HG02571 (cell line): Measurements from ENCODE around the gene TRIO.
A peak's percentile ranks its signal among the peaks of the same experiment; 100 is the strongest.

Experiments
- ATAC-seq: cut with Tn5 transposase; IDR thresholded peaks from one replicate; pipeline ENCODE4 v1.9.1; 2021; ENCODE audit warnings: mild to moderate bottlenecking, moderate library complexity; ENCODE audit not compliant: unreplicated experiment

The TRIO gene

DNA sequence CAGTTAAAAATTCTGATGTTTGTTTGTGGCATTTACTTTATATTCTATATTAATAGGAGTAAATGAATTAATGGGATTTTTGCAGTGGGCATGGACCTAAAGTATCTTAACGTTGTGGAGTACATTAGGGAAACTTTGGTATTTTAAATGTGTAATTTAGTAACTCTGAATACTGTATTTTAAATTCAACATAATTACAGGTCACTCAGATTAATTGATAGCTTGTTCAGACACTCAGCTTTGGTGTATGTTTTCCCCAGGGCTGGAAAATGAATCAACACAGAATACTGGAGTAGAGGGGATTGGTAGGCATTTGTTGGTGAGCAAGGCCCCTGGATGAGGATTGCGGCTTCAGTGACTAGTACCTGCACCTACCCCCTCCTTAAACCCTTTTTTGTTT, 117.5 kb downstream of the TRIO start:
- no peak for ATAC-seq

DNA sequence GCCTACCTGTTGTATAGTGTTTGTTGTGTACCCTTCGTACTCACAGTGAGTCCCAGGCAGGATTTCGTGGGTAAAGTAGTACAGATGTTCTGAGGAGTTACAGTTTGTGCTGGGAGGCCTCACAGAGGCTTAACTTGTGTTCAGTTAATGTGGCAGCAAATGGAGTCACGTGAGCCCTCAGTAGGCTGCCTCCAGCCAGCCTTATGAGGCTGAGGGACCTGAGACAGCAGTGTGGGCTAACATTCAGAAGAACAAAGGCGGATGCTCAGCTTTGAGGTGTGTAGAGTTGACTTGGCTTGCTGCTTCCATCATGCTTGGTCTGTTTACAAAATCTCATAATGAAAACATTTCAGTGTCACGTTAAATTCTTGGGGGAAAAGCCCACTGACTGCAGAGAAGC, 118.1 kb downstream of the TRIO start:
- no peak for ATAC-seq

DNA sequence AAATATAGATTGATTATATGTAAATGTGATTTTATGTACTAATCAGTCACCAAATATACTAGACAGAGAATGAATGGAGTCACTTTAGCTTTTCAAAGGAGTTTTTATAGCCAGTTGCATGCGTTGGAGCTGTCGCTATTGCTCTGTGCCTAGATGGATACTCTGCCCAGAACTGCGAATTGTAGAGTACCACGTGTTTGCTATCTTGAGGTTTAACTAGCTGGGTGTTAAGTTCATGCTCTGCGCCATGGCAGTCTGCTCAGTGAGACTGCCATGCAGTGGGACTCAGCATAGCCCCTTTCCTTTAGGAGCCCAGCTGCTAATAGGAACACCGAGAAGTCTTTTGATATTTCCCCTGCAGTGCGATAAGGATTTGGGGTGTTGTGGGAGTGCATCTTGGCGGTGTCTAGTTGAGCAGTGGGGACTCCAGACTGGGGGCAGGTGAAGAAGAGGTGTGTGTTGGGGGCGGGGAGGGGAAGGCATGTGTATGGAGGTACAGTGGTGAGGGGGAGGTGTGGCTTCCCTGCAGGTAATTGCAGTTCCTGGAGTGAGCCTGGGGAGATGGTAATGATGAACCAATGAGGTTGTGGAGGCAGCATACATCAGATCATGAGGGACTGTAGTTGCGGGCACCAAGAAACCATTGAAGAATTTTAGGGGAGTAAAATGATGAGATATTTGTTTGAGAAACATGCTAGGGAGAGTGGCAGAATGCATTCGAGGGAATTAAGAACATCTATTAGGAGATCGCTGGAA, 118.9 kb downstream of the TRIO start:
- ATAC-seq, result no peak

DNA sequence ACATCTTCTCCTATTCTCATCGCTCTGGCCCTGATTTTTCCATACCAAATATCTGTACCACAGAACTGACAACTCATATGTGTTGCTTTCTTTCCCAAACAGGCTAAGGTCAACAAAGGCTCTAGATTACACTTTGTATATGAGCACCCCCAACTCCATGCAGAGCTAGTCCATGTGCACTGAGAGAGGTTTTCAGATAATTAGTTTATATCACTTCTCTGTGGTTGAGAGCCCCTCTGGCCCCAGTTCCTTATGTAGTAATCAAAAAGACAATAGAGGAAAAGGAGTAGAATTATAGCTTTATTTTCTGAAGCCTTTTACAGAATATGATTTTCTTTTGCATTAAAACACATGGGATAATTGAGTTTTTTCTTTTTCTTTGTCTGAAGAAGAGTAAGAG, 120.0 kb downstream of the TRIO start:
- ATAC-seq, result no peak

DNA sequence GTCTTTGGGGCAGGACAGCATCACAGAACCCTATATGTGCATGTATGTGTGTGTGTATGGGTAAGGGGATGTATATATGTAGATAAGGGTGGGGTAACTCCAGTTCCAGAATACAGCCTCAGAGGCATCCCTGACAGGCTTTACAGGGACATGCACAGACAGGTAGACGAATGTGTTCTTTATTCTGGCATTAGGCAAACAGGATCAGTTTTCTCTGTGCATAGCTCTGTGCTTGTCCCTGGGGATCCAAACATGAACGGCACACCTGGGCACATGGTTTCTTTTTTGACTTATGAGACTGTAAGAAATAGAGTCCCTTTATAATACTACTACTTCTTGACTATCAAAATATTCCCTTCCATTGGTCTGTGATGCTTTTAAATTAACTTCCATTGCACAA, 120.6 kb downstream of the TRIO start:
- no peak for ATAC-seq

DNA sequence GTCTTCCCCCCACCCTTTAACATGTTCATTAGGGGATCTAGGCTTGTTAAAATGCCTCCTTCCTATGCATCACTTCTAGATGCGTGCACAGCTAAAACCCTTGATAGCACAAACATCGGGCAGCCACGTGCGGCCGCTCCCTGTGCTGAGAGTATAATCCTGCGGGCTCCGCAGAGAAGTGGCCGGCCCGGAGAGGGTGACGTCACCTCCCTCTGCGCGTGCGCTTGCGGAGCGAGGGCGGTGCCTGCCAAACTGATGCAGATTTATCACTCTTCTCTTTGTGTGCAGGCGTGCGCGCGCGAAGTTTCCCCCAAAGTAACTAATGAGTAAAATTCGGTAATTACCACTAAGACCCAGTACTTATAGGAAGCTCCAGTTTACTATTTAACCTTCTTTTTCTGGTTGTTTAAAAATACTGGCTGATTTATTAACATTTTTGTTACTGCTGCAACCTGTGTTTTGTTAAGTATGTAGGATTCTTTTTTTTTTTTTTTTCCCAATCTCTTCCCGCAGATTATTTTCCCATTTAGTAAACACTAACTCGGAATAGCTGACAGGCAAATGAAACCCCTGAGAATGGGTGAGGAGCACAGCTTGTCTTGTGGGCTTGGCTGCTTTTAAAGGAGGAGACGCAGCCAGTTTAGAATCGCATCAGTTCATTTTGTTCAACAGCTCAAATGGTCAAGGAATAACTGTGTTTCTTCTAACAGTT, 121.6 kb downstream of the TRIO start:
- peak; percentile 86 for ATAC-seq

DNA sequence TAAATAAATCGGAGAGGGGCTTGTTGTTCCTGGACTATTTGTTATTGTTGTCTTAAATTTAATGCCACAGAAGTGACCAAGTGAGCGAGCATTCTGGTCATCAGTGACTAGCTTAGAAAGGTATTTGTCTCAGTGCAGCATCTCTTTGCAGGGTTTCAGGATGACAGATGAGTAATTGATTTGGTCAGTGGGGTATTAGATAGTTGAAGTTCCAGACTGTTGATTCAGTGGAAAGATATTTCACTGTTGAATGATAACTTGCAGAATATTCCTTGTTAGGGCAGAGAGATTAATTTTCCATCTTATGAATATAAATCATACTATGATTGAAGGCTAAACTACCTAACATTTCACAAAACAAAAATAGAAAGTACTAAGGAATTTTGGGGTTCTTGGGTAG, 122.4 kb downstream of the TRIO start:
- ATAC-seq, result no peak

DNA sequence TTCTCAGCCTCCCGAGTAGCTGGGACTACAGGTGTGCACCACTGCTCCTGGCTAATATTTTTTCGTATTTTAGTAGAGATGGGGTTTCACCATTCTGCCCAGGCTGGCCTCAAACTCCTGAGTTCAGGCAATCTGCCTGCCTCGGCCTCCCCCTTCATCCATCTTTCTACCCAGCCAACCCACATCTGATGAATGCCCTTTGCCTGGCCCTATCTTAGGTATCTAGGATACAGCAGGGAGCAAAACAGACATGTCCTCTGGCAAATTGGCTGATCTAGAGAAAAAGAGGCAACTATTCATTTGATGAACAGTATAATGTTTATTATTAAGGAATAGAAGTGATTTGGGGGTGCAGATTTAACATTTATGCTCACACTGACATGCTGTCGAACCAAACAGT, 123.0 kb downstream of the TRIO start:
- ATAC-seq, result no peak

DNA sequence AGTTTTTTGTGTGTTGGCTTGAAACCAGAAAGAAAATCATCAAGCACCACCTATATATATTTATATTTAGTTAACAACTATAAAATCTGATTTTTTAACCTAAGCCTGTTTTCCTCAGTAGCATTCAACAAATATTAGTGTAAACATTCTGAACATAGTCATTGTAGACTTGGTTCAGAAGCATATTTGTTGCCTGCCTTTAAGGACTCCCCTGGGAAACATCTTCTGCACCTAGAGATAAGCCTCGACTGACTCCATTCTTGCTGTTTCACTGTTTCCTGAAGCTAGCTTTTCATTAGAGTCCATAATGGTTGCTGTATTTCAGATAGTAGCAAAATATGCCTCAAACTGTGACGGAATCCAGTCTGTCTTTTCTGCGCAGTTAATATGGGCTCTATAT, 123.5 kb downstream of the TRIO start:
- ATAC-seq, result no peak

DNA sequence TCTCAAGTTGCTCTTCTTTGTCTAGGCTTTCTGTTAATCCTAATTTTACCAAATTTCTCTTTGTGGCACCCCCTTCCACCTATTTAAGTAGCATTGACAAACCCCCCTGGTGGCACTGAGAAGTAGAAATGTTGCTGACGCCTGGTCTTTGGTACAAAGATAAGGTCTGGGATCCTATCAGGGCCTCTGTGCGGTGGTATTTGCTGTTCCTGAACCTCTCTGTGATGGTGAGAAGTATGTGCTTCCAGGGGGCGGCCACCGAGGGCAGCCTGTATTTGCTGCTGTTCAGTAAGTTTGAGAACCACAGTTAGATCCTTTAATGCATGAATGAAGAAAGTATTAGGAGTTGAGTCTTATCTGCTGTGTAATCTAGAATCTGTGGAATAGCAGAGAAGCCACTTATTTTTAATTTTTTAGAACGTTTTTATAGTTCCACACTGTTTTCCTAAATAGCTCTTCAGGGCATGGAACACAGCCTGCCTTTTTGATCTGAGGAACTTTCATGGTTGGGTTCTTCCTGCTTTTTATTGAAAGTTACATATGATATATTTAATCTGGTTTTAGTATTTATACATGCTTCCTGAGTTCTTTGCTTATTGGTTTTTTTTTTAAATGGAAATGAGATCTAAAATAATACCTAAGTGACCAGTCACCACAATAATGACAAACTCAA, 124.2 kb downstream of the TRIO start:
- ATAC-seq, result no peak

DNA sequence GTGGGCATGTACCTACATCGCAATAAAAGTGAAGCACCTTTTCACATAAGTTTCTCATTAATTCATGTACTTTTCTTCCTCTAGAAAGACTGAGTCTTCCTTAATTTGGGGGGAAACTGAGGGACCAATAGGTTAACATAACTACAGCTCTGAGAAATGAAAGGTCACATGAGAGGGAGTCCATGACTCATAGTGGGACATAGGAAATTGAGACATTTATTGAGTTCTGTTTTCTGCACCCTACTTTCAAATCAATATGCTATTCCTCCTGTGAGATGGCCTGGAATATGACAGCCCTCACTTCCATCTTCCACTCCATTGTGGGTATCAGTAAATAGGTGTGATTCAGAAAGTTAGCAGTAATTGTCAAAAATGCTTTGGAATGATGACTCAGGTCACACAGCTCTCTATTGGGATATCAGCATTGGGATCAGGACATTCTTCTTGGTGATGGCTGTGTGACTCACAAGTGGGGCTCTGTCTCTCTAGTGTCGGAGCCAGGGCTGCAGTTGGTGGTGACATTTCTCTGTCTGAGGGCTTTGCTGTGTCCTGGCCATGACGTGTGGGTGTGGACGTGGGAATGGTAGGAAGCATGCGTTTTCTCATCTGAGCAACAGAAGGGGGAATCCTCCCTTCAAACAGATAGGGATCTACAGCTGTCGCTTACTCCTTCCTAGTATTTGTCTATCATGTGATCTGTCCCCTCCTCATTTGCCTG, 125.0 kb downstream of the TRIO start:
- ATAC-seq, result no peak

DNA sequence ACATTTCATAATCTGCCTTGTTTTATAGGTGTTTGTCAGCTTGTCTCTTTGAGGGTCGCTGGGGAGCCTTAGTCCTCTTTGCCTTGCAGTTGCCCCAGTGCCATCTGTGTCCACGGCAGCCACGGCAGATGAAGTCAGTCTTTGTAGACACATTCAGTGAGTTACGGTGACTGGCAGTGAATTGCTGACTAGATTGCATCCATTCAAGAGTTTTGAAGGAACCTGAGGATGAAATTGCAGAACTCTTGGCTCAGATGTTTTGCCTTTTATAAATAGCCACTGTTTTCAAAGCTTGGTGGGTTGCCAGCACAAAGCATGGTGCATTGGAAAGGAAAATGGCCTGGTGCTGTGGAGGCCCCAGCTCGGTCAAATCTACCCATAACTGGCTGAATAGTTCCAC, 125.6 kb downstream of the TRIO start:
- ATAC-seq, result no peak

DNA sequence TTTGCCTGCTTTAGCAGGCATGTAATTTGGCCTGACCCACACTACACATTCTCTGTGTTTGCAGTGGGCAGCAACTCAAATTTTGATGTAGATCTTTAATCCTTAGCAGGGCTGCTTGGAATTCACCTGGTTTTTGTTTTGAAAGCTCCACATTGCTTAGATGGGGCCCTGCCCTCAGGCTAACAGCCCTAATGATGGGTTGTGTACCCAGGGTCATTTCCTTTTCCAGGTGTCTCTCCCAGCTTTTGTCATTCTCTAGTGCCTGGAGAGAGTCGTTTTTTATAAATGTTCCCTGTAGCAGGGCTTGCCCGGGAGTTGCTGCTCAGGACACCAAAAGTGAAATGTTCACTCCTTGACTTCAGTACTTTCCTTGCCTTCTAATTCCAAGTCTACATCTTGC, 126.3 kb downstream of the TRIO start:
- ATAC-seq, result no peak

DNA sequence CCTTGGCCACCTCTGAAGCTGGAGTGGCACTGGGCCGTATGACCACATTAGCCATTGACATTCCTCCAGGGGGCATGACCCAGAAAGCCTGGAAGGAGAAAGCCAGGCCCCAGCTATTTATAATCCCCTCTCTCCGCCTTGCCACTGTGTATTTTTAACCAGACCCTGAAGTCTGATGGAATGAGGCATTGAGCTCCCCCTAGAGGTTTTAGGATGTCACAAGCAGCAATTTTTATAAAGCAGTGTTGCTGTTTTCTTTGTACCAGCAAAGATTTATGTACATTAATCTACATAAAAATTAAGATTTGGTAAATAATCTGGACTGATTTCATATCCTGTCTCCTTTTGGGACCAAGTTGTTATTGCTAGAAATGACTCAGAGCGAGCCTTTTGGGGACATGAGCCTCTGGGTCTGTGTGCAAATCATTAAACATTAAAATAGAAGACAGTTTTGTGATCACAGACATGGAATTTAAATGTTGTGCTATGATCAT, 127.1 kb downstream of the TRIO start:
- no peak for ATAC-seq

DNA sequence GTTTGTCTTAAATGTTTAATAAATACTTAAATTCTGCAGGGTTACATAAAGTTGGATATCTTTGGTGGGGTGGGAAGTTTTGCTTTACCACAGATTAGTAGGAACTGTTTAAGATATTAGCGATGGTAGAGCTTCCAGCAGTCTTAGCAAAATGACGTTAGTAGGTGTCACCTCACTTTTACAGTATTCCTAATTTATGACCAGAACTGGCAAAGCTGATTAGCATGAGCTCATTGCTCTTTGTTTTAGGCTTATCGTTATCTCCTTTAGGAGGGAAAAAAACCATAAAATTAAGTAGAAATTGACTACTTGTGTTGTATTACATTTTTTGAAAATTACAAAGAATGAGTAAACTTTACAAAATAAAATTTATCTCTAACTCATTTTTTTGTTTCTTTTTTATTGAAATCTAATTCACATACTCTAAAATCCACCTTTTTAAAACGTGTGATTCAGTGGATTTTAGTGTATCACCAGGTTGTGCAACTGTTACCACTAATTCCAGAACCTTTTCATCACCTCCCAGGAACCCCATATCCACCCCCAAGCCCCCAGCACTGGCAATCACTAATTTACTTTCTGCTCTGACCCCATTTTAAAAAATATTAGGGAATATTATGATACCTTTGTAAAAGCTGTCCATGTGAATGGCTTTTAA, 129.5 kb downstream of the TRIO start:
- no peak for ATAC-seq

DNA sequence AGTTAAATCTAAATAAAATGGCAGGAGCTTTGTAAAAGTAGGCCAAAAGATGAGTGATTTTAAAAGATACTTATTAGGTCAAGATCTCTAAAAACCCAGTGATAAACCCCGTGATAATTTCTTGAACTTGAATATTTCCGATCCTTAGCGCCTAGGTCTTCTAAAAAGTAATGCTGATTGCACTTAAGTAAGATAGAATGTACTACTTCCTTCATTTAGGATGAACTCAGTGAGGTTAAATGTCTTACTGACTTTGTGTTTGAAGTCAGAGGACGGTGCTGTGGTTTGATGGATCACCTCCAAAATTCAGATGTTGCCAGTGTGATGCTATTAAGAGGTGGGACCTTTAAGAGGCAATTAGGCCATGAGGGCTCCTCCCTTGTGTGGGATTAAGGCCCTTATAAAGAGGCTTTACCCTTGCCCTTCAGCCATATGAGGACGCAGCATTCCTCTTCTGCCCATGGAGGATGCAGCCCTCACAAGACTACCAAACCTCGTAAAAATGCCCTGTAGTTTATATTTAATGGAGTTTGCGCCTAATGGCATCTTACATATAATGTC, 130.1 kb downstream of the TRIO start:
- ATAC-seq, result no peak

DNA sequence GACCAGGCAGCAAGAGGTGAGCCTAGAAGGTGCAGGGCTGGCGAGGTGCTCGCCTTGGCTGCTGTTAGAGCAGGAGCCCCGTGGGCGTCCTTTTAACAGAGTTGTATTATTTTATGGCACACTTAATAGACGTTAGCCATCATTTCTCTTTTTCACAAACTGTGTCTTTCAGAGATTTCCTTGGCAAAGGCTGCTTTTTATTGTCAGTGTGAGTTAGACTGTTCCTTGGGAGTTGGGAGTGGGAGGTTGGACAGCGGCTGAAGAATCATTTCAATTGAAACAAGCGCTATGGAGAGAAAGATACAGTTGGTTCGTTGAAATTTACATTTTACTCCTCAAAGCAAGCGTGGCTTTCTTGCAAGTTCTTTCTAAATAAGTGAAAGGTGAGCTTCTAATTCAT, 133.2 kb downstream of the TRIO start:
- no peak for ATAC-seq

DNA sequence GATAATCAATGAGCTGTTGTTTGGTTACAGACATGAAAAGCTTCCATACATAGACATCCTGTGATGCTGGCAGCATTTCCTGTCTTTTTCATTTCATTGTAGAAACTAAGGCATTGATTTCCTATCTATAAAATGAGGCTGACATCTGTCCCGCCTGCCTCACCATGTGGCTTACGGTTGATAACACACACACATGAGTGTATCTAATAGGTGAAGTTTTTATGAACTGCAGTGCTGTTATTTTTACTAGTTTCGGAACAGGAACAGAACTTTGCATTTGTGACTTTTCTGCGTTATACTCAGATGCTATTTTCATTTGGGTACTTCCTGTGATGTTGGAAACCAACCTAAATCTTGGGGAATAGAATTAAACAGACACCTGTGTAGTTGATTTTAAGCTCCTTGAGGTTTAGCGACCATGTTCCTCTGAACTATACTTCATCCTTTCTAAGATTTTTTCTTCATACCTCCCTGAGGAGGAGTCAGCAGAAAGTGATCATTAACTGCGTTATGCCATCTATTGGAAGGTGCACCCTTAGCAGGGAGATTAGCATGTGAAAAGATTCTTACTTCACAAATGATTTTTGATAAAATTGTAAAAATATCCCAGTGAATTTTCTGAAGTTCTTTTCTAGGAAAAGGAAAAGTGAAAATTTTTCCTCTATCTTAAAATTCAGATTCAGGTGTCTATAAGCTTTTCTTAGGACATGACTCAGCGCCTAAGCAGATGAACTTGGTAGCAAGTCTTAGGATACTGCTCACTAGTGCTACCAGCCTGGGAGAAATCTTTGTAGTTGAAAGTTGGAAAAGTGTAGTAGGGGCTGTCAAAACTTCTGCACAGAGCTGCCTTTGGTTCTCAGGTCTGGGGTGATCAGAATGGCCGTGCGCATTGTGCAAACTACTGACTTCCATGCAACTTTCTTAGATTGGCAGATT, 134.5 kb downstream of the TRIO start:
- peak; percentile 40 for ATAC-seq

DNA sequence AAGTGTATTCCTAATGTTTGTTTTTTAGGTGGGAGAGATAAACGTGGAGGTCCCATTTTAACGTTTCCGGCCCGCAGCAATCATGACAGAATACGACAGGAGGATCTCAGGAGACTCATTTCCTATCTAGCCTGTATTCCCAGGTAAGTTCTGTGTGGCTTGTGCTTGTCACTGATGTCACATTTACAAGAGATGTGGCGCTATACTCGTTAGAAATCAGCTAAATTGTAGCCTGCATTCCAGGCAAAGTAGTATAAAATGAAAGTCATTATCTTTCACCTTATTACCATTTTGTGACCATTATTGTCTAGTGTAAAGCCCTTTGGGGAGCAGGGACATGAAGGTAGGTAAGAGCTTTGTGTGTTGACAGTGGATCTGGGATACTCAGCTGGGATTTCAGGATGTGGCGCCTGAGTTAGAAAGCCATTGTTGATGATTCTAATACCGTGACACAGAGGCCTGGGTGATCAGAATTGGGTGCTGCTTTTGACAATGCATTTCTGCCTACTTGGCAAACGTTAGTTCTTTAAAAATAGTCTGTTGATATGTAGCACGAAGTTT, 137.2 kb downstream of the TRIO start:
- ATAC-seq, result no peak
